Measurements from ENCODE around the gene GALNT9.
"Not testable (repeated sequence)": the region's sequence is repeated elsewhere in the genome, so short reads cannot be mapped to it uniquely, and the experiment has no call there.

The GALNT9 gene

DNA sequence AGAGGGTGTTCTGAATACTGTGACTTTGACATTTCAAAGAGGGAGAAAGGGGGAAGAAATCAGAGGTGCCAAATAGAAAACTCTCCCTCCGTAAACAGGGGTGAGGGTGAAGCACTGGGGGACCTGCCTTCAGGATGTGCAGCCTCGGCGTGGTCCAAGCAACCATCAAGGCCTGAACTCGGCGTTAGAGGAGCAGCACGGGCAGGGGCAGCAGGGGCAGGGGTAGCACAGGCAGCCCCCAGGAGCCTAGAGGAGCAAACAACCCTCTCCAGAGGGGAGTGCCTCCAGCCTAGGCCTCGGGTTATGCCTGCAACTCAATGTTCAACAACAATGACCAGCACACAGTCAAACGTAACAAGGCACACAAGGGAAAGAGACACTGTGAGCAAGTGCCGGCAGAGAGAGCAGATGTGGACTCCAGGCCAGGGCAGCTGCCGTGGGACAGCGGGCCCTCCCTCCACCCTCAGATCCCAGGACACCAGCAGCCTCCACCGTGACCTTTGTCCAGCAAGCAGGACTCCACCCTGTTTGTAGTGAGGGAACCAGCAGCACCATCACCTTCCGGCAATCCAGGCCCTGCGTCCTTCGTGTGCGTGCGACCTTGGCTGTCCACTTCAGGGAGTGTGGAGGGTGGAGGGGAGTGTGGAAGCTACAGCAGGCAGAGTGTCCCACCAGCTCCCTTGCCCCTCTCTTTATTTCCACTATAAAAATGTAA, 18.0 kb downstream of the GALNT9 start:
- no peak for DNase-seq

GRCh38 chr12:132310181-132311040, 19.0 kb downstream of the GALNT9 start:
- DNase-seq: no peak

DNA sequence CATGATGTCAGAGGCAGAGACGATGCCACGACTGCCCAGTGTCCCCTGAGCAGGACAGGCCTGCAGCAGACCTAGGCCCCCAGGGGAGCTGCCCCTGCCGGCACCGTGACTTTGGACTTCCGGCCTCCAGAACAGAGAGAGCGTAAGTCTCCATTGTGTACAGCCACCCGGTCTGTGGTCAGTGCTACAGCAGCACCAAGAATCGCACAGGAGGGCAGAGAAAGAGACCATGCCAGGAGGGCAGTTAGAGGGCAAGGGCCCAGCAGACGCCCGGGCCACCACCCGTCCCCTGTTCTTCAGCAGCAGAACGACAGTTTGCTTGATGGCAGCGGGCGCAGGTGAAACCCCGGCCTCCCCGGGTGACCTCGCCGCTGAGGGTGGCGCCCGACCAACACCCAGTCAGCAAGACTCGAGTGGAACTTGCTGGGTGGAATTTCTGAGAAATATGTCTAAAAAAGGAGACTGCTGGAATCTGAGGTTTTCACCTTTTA, 19.7 kb downstream of the GALNT9 start:
- no peak for DNase-seq

GRCh38 chr12:132308853-132309595, 20.4 kb downstream of the GALNT9 start:
- no peak for DNase-seq

DNA sequence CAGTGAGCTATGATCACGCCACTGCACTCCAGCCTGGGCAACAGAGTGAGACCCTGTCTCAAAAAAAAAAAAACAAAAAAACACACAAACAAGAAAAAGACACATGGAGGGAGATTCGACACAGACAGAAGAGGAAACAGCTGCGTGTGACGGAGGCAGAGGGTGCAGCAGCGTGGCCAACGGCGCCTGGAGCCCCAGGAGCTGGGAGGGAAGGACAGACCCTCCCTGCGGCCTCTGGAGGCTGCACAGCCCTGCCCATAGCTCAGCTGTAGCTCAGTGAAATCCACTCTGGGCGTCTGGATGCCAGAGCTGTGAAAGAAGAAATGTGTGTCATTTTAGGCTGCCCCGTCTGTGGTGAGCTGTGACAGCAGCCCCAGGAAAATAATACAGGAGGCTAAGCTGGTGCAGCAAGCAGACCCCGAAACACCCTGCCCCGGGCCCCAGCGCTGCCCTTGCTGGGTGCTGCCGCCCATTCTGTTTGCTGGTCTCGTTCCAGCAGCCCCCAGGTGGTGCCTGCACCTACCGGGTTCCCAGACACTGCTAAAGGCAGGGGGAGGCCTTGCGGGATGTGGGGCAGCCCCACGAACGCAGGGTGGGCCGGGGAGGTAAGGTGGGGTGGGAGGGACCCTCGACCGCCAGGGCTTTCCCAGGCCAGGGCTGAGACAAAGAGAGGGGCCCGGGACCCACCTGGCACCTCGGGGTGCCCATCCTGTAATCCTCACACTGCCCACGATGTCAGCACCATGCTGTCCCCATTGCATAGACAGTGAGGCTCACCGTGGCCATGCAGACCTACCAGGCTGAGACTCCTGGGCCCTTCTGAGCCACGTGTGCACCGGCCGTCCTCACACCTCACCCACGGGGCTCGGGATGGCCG, 21.2 kb downstream of the GALNT9 start:
- no peak for DNase-seq

GRCh38 chr12:132306885-132307191, 22.6 kb downstream of the GALNT9 start:
- DNase-seq: no peak

DNA sequence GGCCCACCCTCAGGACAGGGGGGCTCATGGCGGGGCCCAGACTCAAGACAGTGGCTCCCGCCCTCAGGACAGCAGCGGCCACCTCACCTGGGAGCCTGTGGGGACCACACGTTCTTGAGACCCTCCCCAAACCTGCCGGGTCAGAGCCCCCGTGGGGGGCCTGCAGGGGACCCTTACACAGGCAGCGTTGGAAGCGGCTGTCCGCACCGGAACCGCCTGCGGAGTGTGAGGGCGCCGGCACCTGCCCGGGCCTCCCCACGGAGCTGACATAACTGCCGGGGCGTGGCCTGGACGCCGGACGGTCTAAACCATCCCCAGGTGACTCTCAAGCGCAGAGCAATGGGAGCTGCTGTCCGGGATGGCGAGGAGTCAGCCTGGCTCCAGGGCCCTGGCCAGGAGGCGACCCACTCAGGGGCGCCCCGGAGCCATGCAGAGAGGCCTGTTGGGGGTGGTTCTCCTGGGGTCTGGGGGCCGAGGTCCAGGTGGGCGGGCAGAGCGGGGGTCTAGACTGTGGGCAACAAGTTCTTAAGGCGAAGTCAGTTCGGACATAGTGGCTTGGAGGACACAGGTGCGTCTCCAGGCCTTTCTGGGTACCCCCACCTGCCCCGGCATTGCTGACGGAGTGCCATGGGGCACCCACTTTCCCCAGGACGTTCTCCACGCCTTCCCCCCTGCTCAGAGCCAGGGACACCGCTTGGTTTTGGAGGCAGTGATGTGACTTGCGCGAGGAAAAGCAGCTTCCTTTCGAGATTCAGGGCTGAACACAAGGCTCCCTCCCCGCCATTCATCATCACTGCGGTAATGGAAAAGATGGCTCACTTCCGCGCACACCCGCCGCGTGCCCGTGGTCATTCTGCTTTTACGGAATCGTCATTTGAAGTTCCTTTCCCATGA, 23.2 kb downstream of the GALNT9 start:
- no peak for DNase-seq

GRCh38 chr12:132305560-132305966, 23.8 kb downstream of the GALNT9 start:
- no peak for DNase-seq

GRCh38 chr12:132304866-132305265, 24.5 kb downstream of the GALNT9 start:
- DNase-seq: not testable (repeated sequence)

DNA sequence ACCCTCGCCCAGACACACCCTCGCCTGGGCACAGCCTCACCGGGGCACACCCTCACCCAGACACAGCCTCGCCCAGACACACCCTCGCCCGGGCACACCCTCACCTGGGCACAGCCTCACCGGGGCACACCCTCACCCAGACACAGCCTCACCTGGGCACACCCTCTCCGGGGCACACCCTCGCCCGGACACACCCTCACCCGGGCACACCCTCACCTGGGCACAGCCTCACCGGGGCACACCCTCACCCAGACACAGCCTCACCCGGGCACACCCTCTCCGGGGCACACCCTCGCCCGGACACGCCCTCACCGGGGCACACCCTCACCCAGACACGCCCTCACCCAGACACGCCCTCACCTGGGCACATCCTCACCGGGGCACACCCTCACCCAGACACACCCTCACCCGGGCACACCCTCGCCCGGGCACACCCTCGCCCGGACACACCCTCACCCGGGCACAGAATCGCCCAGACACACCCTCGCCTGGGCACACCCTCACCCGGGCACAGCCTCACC, 25.5 kb downstream of the GALNT9 start:
- DNase-seq: not testable (repeated sequence)

DNA sequence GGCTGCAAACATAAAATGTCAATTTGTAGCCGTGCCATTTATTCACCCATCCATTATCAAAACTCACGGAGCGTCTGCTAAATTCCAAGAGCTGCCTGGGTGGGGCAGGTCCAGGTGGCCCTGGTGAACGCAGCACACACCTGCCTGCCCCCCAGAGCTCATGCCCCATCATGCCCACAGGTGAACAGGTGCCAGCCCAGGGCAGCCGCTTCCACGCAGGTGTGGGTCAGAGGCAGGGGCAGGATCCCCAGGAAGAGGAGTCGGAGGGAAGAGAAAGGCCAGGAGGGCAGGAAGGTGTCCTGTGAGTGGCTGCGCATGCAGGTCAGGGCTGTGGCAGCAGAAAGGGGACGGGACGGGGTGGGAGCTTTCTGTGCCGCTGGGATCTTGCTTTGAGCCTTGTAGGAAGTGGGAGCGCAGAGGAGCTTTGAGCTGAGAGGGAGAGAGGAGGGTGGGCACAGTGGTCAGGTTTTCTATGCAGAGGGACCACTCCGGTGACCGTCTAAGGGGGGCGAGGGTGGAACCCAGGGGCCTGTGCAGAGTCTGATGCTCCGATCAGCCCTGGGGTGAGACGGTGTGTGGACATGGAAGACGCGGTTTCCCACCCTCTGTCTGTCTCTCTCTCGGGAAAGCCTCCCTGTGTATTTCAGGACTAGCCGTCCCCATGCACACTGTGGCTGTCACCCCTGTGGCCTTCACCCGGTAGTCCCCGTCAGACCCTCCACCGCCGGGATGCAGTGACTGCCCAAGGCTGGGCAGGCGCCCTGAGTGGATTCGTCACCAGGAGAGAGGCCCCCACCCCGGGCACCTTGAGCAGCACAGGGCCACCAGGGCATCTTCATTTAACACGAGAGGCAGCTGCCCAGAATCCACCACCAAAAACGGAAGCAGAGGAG, 26.7 kb downstream of the GALNT9 start:
- DNase-seq: no peak

DNA sequence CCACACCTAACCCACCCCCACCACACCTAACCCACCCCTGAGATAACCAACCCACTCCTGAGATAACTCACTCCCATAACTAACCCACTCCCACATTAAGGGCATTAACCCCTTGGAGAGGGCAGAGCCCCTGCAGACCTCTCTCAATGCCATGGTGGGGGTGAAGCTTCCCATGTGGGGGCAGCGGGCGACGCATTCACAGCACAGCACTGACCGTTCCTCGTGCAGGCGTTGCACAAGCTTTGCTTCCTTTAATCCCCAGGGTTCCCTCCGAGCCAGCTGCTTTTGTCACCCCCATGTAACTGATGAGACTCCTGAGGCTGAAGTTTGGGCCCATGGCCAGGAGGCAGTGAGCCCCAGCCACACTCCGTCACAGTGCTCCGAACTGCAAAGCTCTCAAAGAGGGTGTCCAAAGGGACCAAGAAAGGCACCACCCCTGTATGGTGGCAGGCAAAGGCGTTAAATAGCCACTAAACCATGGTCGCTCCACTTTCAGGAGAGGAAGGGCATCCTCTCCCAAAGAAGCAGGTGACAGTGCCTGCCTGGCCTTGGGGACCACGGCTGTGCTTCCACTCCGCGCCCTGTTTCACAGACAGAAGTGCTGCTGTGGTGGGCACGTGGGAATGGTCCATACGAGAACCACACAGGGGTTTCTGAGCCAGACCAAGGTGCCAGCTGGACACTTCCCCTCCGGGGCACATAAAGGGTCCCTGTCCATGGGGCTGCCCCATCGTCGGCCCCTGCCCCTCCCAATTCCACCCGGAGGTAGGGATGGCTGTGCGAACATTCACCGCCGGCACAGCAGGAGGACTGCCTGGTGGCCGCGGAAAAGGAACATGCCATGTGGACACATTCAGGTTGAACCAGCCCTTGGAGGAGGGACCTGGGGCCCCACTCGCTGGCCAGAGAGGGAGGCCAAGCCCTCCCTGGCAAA, 28.3 kb downstream of the GALNT9 start:
- no peak for DNase-seq

GRCh38 chr12:132296063-132296462, 33.3 kb downstream of the GALNT9 start:
- DNase-seq: no peak

DNA sequence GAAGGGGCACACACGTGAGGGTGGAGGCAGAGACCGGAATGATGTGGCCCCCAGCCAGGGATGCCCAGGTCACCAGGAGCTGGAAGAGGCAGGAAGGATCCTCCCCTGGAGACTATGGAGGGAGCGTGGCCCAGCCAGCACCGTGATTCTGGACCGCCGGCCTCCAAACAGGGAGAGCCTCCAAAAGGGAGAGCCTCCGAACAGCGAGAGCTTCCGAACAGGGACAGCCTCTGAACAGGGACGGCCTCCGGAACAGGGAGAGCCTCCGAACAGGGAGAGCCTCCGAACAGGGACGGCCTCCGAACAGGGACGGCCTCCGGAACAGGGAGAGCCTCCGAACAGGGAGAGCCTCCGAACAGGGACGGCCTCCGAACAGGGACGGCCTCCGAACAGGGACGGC, 33.8 kb downstream of the GALNT9 start:
- not testable (repeated sequence) for DNase-seq

DNA sequence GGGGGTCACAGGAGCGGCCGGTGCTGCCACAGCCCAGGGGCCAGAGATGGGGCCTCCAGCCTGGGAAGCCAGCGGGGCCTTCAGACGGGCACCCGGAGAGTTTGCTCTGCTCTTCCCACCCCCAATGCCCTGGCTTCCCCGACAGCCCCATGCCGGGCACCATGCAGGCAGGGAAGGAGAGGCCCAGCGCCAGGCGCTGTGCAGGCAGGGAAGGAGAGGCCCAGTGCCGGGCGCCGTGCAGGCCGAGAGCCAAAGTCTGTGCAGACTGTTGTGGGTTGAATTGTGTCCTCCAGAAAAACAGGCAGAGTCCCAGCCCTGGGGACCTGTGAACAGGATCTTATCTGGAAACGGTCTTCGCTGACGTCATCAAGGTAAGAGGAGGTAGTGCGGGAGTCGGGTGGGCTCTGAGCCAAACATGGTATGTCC, 34.3 kb downstream of the GALNT9 start:
- no peak for DNase-seq

- no peak for DNase-seq
Measured at GRCh38 chr12:132294121-132295034, 35.0 kb downstream of the GALNT9 start.
